ENCODE results near the gene BMP6. TPM values are rescaled to one million over a fixed set of nuclear protein-coding genes. Genes with fewer than 3 reads are reported as not detected.

The BMP6 gene
- total and polyA plus RNA-seq, 2 of the 8 experiments (the other 6 are each of a cell fraction or from before 2014, with no cell fraction given) = 2.0 to 2.1 TPM

DNA sequence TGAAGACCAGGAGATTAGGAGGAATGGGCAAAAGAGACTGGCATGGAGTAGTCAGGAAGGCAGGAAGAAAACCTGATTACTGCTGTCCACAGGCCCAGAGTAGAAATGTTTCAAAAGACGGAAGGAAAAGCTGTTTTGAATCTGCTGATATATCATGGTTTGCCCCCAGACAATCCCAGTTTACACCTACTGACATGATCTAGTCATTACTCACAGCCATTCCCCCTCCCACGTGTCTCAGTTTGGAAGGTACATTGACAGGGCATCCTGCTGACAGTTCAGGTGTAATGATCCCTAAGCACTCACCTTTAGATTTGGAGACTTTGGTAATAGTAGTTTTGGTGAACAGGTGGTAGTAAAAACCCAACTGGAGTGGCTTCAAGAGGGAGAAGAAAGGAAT lies 194.5 kb downstream of the BMP6 start:
- H4K8ac ChIP-seq (ENCODE audit: extremely low read depth, insufficient read depth, low read length) = no peak overlapping the region
- no peak overlapping the region for H2BK120ac ChIP-seq (replicated peaks; ENCODE audit: low read depth, low read length)
- ChIA-PET POLR2A (ENCODE audit: partially characterized antibody) (no interaction called here), CTCF (ENCODE audit: partially characterized antibody) (no interaction called here)
- DNase-seq (ENCODE audit: low read depth in 1 of 2, low spot score in 2 of 2) = no peak
- H2BK5ac ChIP-seq (ENCODE audit: low read depth, low read length) = no peak overlapping the region
- H3K36me3 ChIP-seq (ENCODE audit: control insufficient read depth in 2 of 4, insufficient read depth in 4 of 4, low read length in 3 of 4) = no peaks in the 10 kb centered on the region
- no peaks in the 10 kb centered on the region for H3K27me3 ChIP-seq (replicated peaks in 1 of 4; ENCODE audit: control insufficient read depth in 3 of 4, extremely low read depth in 1 of 4, insufficient read depth in 3 of 4, low read length in 3 of 4)
- H3K79me1 ChIP-seq (ENCODE audit: low read depth, low read length) = no peaks in the 10 kb centered on the region; the same call in 1 of the 2 replicates
- no peaks in the 10 kb centered on the region for H3K79me2 ChIP-seq (ENCODE audit: control insufficient read depth in 1 of 2, insufficient read depth in 2 of 2, low read length in 2 of 2)
- no peak overlapping the region for H3K4me3 ChIP-seq (ENCODE audit: extremely low read depth in 1 of 4, insufficient read depth in 2 of 4, low read depth in 3 of 4, low read length in 4 of 4)
- H3K27ac ChIP-seq (ENCODE audit: low read depth, low read length) = no peak overlapping the region
- no peak overlapping the region for H2AFZ ChIP-seq (ENCODE audit: low read length)
- H2BK20ac ChIP-seq (ENCODE audit: low read length) = no peak overlapping the region
- 67% methylated on average over 2 of the region's 2 CpGs; no CpG with 5 or more reads in 1 of the 2 experiments for WGBS, 2 experiments (ENCODE audit: extremely low coverage in 1 of 2, insufficient coverage in 1 of 2, insufficient read length in 1 of 2, insufficient replicate concordance in 2 of 2, low coverage in 1 of 2, low lambda C conversion rate in 2 of 2, missing lambda C conversion rate in 1 of 2)
- H2AK5ac ChIP-seq (ENCODE audit: low read depth, low read length) = no peak overlapping the region
- H3K23ac ChIP-seq (ENCODE audit: insufficient read length) = no peak overlapping the region
- H3K23me2 ChIP-seq (ENCODE audit: low read depth, low read length) = no peaks in the 10 kb centered on the region
- H4K91ac ChIP-seq (replicated peaks; ENCODE audit: insufficient read length, low read length) = no peak overlapping the region
- no peak overlapping the region for H3K4ac ChIP-seq (replicated peaks; ENCODE audit: insufficient read length, low read depth, low read length)
- H3K4me2 ChIP-seq (ENCODE audit: insufficient read depth in 1 of 2, low read depth in 2 of 2, low read length in 2 of 2) = no peak overlapping the region
- no peak overlapping the region for H3K14ac ChIP-seq (ENCODE audit: insufficient read length)
- no peak overlapping the region for H2BK12ac ChIP-seq (ENCODE audit: low read depth, low read length)
- no peak overlapping the region for H4K5ac ChIP-seq (ENCODE audit: insufficient read length, low read depth, low read length)
- FAIRE-seq = no peak
- H3K9ac ChIP-seq (replicated peaks in 1 of 4; ENCODE audit: extremely low read depth in 1 of 4, low read depth in 3 of 4, low read length in 3 of 4) = no peak overlapping the region
- 0 out of 4 replicates have a peak, but pooled peaks cover under 1 to 8% of the 10 kb centered on the region in 2 experiments for H3K9me3 ChIP-seq (ENCODE audit: insufficient read depth in 2 of 2, low read depth in 1 of 2, low read length in 1 of 2)
- H3K18ac ChIP-seq (ENCODE audit: extremely low read depth, low read length) = no peak overlapping the region
- H3K4me1 ChIP-seq (replicated peaks in 1 of 4; ENCODE audit: control insufficient read depth in 3 of 4, insufficient read depth in 4 of 4, low read length in 3 of 4) = no peaks in the 10 kb centered on the region
- H4K20me1 ChIP-seq (replicated peaks in 1 of 2; ENCODE audit: control insufficient read depth in 1 of 2, insufficient read depth in 2 of 2, low read length in 2 of 2) = no peaks in the 10 kb centered on the region
- H2BK15ac ChIP-seq (ENCODE audit: low read length) = no peak overlapping the region
- H3K56ac ChIP-seq (replicated peaks; ENCODE audit: insufficient read length, low read depth, low read length) = no peak overlapping the region
- no peak for TF ChIP-seq EP300 (IDR thresholded peaks at IDR 0.05; ENCODE audit: borderline replicate concordance in 1 of 2, low read depth in 2 of 2, low read length in 2 of 2)
- no peak for TF ChIP-seq CTBP2 (IDR thresholded peaks at IDR 0.05; ENCODE audit: borderline replicate concordance, insufficient read depth, insufficient read length, low read length)
- TF ChIP-seq HDAC6 (IDR thresholded peaks at IDR 0.05; ENCODE audit: low read depth, low read length) = no peak
- TF ChIP-seq CEBPB (IDR thresholded peaks at IDR 0.05; ENCODE audit: low read depth, low read length) = no peak

Data from H1 (cell line).